SK-N-SH (cell line): Measurements from ENCODE around the gene AMER1. TPM values are rescaled to one million over a fixed set of nuclear protein-coding genes. Genes with fewer than 3 reads are reported as not detected.
"Not testable (repeated sequence)": the region's sequence is repeated elsewhere in the genome, so short reads cannot be mapped to it uniquely, and the experiment has no call there.

Source experiments
- CTCF ChIA-PET: fragments of 300-600, 350-600 bp; formaldehyde crosslinking; extraction: SDS; loops from one replicate; lab custom pipeline; 2021; lab: Yijun Ruan, JAX
- POLR2A ChIA-PET: fragments of 350-600 bp; sonication (Branson Sonifier 250); formaldehyde crosslinking; extraction: SDS; loops from one replicate; lab custom pipeline; 2020; ENCODE audit warnings: antibody characterized with exemption, inconsistent platforms; lab: Yijun Ruan, JAX
- DNase-seq: peaks from one replicate; pipeline ENCODE4 v3.0.0; 2012
- H2AFZ ChIP-seq: fragments of 200-600 bp; sonication (generic); 2 replicates; pipeline ENCODE4 v1.8.1; 2016; ENCODE audit warnings: antibody characterized with exemption, mild to moderate bottlenecking, low read depth
- H3F3A ChIP-seq: fragments of 200-600 bp; sonication (generic); replicated peaks from 2 replicates; pipeline ENCODE3; 2016; ENCODE audit warnings: antibody characterized with exemption, mild to moderate bottlenecking; ENCODE audit not compliant: insufficient read depth
- H3K27ac ChIP-seq, 2 experiments: fragments of 200-500 bp in 1 of 2; fragments of 200-600 bp in 1 of 2; sonication (Bioruptor generic) in 1 of 2; sonication (generic), shearing (Covaris generic) in 1 of 2; 2 replicates each; pipeline versions ENCODE4 v1.5.1 to v1.6.1; 2014 to 2016; ENCODE audit warnings: low read depth in 2 of 2, inconsistent platforms in 1 of 2, low read length in 1 of 2, mild to moderate bottlenecking in 1 of 2, mixed read lengths in 1 of 2
- H3K27me3 ChIP-seq: fragments of 200-600 bp; sonication (generic), shearing (Covaris generic); 2 replicates; pipeline ENCODE4 v1.6.1; 2016; ENCODE audit warnings: mixed run types; ENCODE audit not compliant: insufficient read depth
- H3K36me3 ChIP-seq, 2 experiments: fragments of 200-500 bp in 1 of 2; fragments of 200-600 bp in 1 of 2; sonication (Bioruptor generic) in 1 of 2; sonication (generic) in 1 of 2; replicated peaks in 1 of 2; 2 replicates each; pipeline versions ENCODE3 to v1.5.1; 2014 to 2016; ENCODE audit warnings: low read length in 1 of 2, mild to moderate bottlenecking in 1 of 2; ENCODE audit not compliant: insufficient read depth in 2 of 2, control insufficient read depth in 1 of 2
- H3K4me1 ChIP-seq, 2 experiments: fragments of 200-500 bp in 1 of 2; fragments of 200-600 bp in 1 of 2; sonication (Bioruptor generic) in 1 of 2; sonication (generic), shearing (Covaris generic) in 1 of 2; 2 replicates each; pipeline versions ENCODE4 v1.5.1 to v1.6.1; 2014 to 2016; ENCODE audit warnings: low read depth in 1 of 2, low read length in 1 of 2, mixed run types in 1 of 2; ENCODE audit not compliant: insufficient read depth in 2 of 2, control insufficient read depth in 1 of 2
- H3K4me2 ChIP-seq: fragments of 200-600 bp; sonication (generic), shearing (Covaris generic); 2 replicates; pipeline ENCODE4 v1.6.1; 2017; ENCODE audit warnings: mixed run types
- H3K4me3 ChIP-seq, 2 experiments: fragments of 200-500 bp in 1 of 2; fragments of 200-600 bp in 1 of 2; sonication (Bioruptor generic) in 1 of 2; sonication (generic), shearing (Covaris generic) in 1 of 2; 2 replicates each; pipeline versions ENCODE4 v1.5.1 to v1.8.1; 2014 to 2016; ENCODE audit warnings: low read depth in 2 of 2, inconsistent platforms in 1 of 2, low read length in 1 of 2, mild to moderate bottlenecking in 1 of 2, mixed read lengths in 1 of 2, moderate library complexity in 1 of 2
- H3K79me2 ChIP-seq: fragments of 200-600 bp; sonication (generic); 2 replicates; pipeline ENCODE4 v1.8.1; 2017; ENCODE audit warnings: mild to moderate bottlenecking; ENCODE audit not compliant: insufficient read depth
- H3K9ac ChIP-seq: fragments of 200-600 bp; sonication (generic); 2 replicates; pipeline ENCODE4 v1.6.1; 2017; ENCODE audit warnings: mixed run types
- H3K9me2 ChIP-seq: fragments of 200-600 bp; sonication (generic); 2 replicates; pipeline ENCODE4 v1.6.1; 2017; ENCODE audit warnings: mixed run types
- H3K9me3 ChIP-seq: fragments of 200-600 bp; sonication (generic); 2 replicates; pipeline ENCODE4 v1.6.1; 2017; ENCODE audit warnings: mixed run types, mild to moderate bottlenecking, moderate library complexity
- H4K20me1 ChIP-seq: fragments of 200-600 bp; sonication (generic); 2 replicates; pipeline ENCODE4 v1.6.1; 2017; ENCODE audit warnings: mild to moderate bottlenecking, mixed run types; ENCODE audit not compliant: insufficient read depth
- CHD2 ChIP-seq: fragments of 150-350 bp; IDR thresholded peaks from 2 replicates; pipeline ENCODE4 v1.6.1; 2018; ENCODE audit warnings: low read length; ENCODE audit not compliant: partially characterized antibody
- FOSL2 ChIP-seq: IDR thresholded peaks from 2 replicates; pipeline ENCODE4 v1.4.0; 2012; ENCODE audit warnings: low read depth, mild to moderate bottlenecking, moderate library complexity, borderline replicate concordance
- GATA2 ChIP-seq: sonication (generic); formaldehyde crosslinking; IDR thresholded peaks from 2 replicates; pipeline ENCODE4 v1.5.0; 2020; ENCODE audit warnings: mild to moderate bottlenecking, missing genetic modification reagents
- IRF3 ChIP-seq: fragments of 150-350 bp; IDR thresholded peaks from 2 replicates; pipeline ENCODE4 v1.6.1; 2016; ENCODE audit warnings: mild to moderate bottlenecking, low read depth, low read length
- JUND ChIP-seq: IDR thresholded peaks from 2 replicates; pipeline ENCODE4 v1.4.0; 2012
- MAX ChIP-seq: IDR thresholded peaks from 2 replicates; pipeline ENCODE4 v1.4.0; 2012; ENCODE audit warnings: low read depth
- POLR2AphosphoS5 ChIP-seq: IDR thresholded peaks from 2 replicates; pipeline ENCODE4 v1.6.1; 2012; ENCODE audit warnings: low read depth, low read length
- RFX5 ChIP-seq: IDR thresholded peaks from 2 replicates; pipeline ENCODE4 v1.6.1; 2012; ENCODE audit warnings: mild to moderate bottlenecking, improper control_type of control experiment, low read length
- SMC3 ChIP-seq: IDR thresholded peaks from 2 replicates; pipeline ENCODE4 v1.6.1; 2012; ENCODE audit warnings: low read depth, low read length, improper control_type of control experiment
- TAF1 ChIP-seq: IDR thresholded peaks from 2 replicates; pipeline ENCODE4 v1.6.1; 2012; ENCODE audit warnings: low read depth, mild to moderate bottlenecking, low read length, moderate library complexity, borderline replicate concordance
- TCF12 ChIP-seq: IDR thresholded peaks from 2 replicates; pipeline ENCODE4 v1.4.0; 2012
- TEAD4 ChIP-seq: IDR thresholded peaks from 2 replicates; pipeline ENCODE4 v1.4.0; 2012; ENCODE audit warnings: mild to moderate bottlenecking, borderline replicate concordance; ENCODE audit not compliant: insufficient read depth
- ZBTB33 ChIP-seq: IDR thresholded peaks from 2 replicates; pipeline ENCODE4 v1.4.0; 2012; ENCODE audit warnings: low read depth, borderline replicate concordance
- WGBS: methylation state at CpG from one replicate; pipeline ENCODE4 v1.1.6; 2017; ENCODE audit warnings: low lambda C conversion rate; 5-methylcytosine and 5-hydroxymethylcytosine counted together
- polyA plus RNA-seq, 3 experiments: library from polyadenylated mRNA; depleted of rRNA; stranded (reverse); fragments of >200 nt; gene quantifications; 2 replicates each; pipeline ENCODE4 v1.2.3, GENCODE V29; 2012
- TF ChIP-seq, protein P1 (sequence below): fragments of 200-600 bp; sonication (generic); IDR thresholded peaks from 2 replicates; pipeline ENCODE4 v1.6.1; 2017; ENCODE audit warnings: antibody characterized with exemption, mild to moderate bottlenecking, moderate library complexity

Gene AMER1
- polyA plus RNA-seq, 1 of the 3 experiments (the other 2 are of a cell fraction): 0.67 TPM

DNA sequence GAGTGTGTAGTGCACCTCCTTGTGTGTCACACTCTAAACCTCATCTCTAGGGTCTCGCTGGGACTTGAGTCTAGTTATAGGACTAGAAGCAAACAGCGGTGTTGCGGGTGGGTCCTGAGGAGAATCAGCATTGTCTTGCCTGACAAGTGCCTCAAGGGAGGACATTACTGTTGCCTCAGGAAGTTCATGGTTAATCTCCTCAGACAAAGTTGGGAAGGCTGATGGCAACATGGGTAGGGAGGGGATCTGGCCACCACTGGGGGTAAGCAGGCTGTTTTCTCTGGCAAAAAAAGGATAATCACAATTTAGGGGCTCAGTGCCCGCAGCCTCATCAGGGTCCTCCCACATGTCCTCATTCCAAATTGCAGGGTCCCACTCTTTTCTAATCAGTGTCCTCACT lies 12.5 kb upstream of the AMER1 start:
- H3F3A ChIP-seq: no peaks in the 10 kb centered on the region
- no peak overlapping the region for H3K4me2 ChIP-seq
- H3K9me2 ChIP-seq: no peaks in the 10 kb centered on the region
- no peaks in the 10 kb centered on the region for H3K4me1 ChIP-seq
- no peaks in the 10 kb centered on the region for H4K20me1 ChIP-seq
- DNase-seq: no peak
- no peak overlapping the region for H3K27ac ChIP-seq
- H2AFZ ChIP-seq: no peak overlapping the region
- no peak overlapping the region for H3K9ac ChIP-seq
- no peak for TF ChIP-seq POLR2AphosphoS5
- ChIA-PET CTCF (no interaction called here), POLR2A (no interaction called here)
- H3K4me3 ChIP-seq: no peak overlapping the region
- H3K9me3 ChIP-seq: no peaks in the 10 kb centered on the region
- WGBS: 0% methylated on average over 4 of the region's 4 CpGs
- H3K79me2 ChIP-seq: no peaks in the 10 kb centered on the region
- H3K27me3 ChIP-seq: no peaks in the 10 kb centered on the region
- no peaks in the 10 kb centered on the region for H3K36me3 ChIP-seq

- TF ChIP-seq, protein P1, sequence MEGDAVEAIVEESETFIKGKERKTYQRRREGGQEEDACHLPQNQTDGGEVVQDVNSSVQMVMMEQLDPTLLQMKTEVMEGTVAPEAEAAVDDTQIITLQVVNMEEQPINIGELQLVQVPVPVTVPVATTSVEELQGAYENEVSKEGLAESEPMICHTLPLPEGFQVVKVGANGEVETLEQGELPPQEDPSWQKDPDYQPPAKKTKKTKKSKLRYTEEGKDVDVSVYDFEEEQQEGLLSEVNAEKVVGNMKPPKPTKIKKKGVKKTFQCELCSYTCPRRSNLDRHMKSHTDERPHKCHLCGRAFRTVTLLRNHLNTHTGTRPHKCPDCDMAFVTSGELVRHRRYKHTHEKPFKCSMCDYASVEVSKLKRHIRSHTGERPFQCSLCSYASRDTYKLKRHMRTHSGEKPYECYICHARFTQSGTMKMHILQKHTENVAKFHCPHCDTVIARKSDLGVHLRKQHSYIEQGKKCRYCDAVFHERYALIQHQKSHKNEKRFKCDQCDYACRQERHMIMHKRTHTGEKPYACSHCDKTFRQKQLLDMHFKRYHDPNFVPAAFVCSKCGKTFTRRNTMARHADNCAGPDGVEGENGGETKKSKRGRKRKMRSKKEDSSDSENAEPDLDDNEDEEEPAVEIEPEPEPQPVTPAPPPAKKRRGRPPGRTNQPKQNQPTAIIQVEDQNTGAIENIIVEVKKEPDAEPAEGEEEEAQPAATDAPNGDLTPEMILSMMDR: peak; percentile 13; the same call in 1 of the 2 replicates
- CTCF ChIA-PET, H3K4me1 ChIP-seq: not testable (repeated sequence)
These were observed 8.5 kb upstream of the AMER1 start for GRCh38 chrX:64213989-64214388.

DNA sequence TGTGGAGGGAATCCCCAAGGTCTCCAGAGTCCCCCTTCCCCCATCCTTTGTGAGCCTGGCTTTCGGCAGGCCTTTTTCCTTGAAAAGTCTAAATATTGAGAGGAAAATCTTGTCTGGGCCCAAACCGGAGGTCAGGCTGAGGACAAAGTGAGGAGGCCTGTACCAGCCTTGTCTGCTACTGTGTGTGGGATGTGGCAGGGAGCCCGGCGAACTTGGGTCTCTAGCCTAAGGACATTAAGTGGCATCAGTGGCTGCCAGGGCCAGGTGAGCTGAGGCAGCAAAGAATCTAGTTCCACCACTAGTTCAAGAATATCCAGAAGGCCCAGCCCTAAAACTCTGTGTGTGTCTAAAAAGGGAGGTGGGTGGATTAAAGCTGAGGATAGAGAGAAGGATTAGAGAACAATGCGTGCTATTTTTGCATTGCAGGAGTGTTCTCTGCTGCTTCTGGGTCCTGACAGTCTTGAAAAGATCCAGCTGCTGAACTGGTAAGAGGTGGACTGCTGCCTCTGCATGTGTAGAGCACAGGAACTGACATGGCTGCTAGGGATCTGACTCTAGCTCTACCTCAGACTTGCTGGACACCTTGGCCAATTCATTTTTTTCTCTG lies 1.2 kb upstream of the AMER1 start:
- peak overlapping the region; percentile 78 to 89 for H3K27ac ChIP-seq
- H3K27me3 ChIP-seq: no peaks in the 10 kb centered on the region
- H3K4me1 ChIP-seq: peaks cover 4 to 24% of the 10 kb centered on the region in 2 experiments; a peak in 1 of 4 replicates
- H3K9me3 ChIP-seq: no peaks in the 10 kb centered on the region
- peak overlapping the region; percentile 85 for H2AFZ ChIP-seq
- no peaks in the 10 kb centered on the region for H3K9me2 ChIP-seq
- H4K20me1 ChIP-seq: 0 out of 2 replicates have a peak, but pooled peaks cover 5% of the 10 kb centered on the region
- peak overlapping the region; percentile 95 for H3K4me2 ChIP-seq
- H3K79me2 ChIP-seq: no peaks in the 10 kb centered on the region
- CTCF ChIA-PET: interaction anchor here (0.6 to 1.4 kb wide), 3 partner anchors 16 to 113 kb away, joined by 3 read pairs; no protein-coding TSS in a partner anchor
- POLR2A ChIA-PET: no interaction called here
- H3K9ac ChIP-seq: peak overlapping the region; percentile 71
- 53% methylated on average over 5 of the region's 5 CpGs for WGBS
- H3K36me3 ChIP-seq: no peaks in the 10 kb centered on the region
- peak overlapping the region; percentile 66 to 75 for H3K4me3 ChIP-seq
- DNase-seq: no peak
- H3F3A ChIP-seq: peaks cover 7% of the 10 kb centered on the region
- TF ChIP-seq TAF1 (no peak), IRF3 (no peak), SMC3 (no peak), MAX (no peak), RFX5 (no peak), FOSL2 (no peak), CHD2 (no peak), ZBTB33 (no peak), JUND (no peak), TCF12 (no peak), TEAD4 (no peak), GATA2 (CRISPR knock-in tag) (no peak)

More at GRCh38 chrX:64213989-64214388, 8.5 kb upstream of the AMER1 start:
- DNase-seq, H4K20me1 ChIP-seq, H3K27ac ChIP-seq, H3K36me3 ChIP-seq, H3K27me3 ChIP-seq, POLR2A ChIA-PET, H3K79me2 ChIP-seq, H3K4me3 ChIP-seq, H3K9ac ChIP-seq, H3K9me2 ChIP-seq, H2AFZ ChIP-seq, H3K4me2 ChIP-seq, H3F3A ChIP-seq, H3K9me3 ChIP-seq: not testable (repeated sequence)
